HG02840 (cell line): ENCODE data around the gene ANKS6.
A peak's percentile ranks its signal among the peaks of the same experiment; 100 is the strongest.

Experiments used
- ATAC-seq: cut with Tn5 transposase; IDR thresholded peaks from one replicate; pipeline ENCODE4 v1.9.1; 2021; ENCODE audit warnings: mild to moderate bottlenecking, moderate library complexity, moderate number of reproducible peaks; ENCODE audit not compliant: unreplicated experiment, low FRiP score

The ANKS6 gene

GRCh38 chr9:98796364-98797101 is at the start of gene ANKS6:
Gene ANKS6, minus strand, starts transcription at chr9:98796555. Its CDS starts 64 bp downstream, at chr9:98796491.
- ATAC-seq, result peak; percentile 78

DNA sequence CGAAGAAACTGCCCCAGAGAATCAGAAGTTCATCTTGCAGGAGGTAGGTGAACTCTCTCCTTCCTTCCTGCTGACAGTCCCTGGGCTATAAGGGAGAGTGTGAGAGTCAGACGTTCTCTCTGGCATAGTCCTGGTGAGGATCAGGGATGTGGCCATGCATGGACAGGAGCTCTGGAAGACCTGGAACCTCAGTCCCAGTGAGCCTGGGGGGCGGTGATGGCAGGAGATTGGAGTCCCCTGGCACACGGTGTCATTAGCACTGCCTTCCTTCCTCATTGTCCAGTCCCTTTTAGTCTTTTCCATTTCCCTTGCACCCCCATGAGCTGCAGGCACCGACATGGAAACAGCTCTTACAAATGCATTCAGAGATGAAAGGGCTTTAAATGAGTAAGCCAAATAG is 49.7 kb upstream of the ANKS6 start:
- ATAC-seq, result no peak

- no peak for ATAC-seq
Observed at GRCh38 chr9:98842510-98842909, 46.2 kb upstream of the ANKS6 start.

- no peak for ATAC-seq
Observed at GRCh38 chr9:98839724-98840123, 43.4 kb upstream of the ANKS6 start.

DNA sequence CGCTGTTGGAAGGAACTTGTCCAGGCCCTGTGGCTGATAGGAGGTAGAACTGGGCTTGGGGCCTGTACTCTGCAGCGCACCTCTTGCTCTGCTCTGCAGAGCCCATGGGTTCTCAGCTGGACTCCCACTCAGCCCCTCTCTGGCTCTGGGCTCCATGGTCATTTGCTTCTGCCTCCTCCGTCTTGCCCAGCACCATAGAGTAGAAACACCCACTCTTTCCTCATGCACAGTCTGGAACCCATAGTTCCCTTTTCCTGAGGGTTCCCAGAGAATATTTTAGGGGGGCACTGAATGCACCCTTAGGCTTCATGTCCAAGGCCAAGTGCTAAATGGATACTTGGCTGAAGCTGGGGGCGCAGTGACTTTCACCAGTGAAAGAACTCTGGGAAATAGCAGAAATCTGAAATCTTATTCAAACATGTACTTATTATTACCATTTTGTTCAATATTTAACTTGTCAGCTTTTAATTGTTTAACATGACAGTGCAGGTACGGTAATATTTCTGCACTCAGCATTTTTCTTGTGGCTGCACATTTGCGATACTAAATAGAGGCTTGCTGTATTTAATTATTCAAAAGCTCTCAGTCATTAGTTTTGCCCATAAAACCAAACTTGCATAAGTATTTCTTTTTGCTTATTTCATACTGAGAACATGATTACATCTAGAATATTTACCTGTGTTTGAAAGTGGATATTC is 42.7 kb upstream of the ANKS6 start:
- no peak for ATAC-seq

DNA sequence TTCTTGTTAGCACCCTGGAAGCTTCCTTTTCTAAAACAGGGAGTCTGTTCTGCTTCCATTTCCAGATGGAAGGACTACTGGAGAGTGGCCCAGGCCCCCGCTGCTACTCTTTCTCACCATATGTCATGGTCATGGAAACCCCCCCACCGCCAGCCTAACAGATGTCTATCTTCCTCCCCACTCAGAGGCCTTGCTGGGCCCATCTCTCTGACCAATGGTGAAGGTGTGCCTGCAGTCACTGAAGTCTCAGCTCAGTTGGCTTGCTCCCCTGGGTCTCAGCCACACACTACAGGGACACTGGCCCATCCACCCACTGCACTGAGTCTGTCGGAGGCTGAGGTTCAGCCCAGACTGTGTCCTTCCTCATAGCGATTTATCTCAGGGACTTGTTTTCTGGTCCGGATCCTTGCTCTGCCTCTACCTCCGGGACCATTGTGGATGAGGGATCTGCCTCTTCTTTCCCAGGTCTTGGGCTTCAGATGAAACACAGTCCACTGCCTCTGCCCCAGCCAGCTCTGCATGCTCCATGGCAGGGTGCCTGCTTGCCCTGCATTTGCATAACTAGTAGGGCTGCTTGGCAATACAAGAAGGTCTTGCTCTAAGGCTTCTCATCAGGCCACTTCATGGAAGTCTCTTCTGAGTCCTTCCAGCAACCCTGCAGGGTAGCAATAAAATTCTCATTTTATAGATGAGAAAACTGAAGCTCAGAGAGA is 42.0 kb upstream of the ANKS6 start:
- ATAC-seq, result no peak

DNA sequence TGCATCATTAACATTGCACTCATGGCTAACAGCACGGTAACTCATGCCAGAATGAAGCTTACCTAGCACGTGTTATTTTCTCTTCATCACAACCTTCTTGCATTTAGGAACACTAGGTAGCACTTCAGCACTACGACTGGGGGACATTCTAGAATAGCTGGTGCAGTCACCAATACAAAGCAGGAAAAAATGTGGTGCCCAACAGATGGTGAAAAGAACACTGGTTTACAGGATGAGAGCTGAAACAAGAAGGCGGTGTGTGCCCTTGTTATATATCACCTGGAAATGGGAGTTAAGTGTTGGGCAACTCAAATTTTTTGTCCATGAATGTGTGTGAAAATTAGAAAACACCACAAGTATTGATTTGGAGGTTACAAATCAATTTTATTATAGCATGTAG is 41.2 kb upstream of the ANKS6 start:
- no peak for ATAC-seq

DNA sequence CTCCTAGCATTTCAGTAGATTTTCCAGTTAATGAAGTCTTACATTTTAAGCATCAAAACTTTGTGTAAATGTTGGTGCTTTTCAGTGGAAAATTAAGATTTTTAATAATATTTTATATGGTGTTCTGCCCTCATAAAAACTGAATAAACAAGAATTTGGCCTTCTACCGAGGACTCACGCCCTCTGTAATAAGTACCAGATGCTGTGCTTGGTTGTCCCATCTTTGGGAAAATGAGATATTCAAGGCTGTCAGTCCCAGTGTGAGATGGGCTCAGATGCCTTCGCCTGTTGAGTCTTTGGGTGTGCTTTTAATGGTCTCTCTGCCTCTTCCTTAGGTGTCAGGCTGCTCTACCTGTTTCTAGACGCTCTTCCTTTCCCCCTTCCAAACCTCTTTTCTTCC is 39.9 kb upstream of the ANKS6 start:
- ATAC-seq, result no peak

DNA sequence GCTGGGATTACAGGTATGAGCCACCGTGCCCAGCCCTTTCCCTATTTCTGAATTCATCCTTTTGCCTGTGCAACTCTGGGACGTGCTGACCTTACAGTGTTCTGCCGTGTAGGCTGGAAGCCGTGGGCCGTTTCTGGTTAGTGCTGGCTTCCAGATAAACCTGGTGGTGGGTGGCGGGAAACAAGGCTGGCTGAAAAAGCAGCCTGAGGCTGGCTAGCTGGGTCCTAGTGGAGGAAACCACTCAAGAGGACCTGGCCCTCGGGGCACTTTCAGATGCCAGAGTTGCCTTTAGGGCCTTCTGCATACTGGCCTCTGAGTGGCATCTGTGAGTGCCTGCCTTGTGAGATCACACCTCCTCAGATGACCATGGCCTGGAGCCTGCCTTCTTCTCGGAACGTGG is 38.0 kb upstream of the ANKS6 start:
- ATAC-seq, result no peak

DNA sequence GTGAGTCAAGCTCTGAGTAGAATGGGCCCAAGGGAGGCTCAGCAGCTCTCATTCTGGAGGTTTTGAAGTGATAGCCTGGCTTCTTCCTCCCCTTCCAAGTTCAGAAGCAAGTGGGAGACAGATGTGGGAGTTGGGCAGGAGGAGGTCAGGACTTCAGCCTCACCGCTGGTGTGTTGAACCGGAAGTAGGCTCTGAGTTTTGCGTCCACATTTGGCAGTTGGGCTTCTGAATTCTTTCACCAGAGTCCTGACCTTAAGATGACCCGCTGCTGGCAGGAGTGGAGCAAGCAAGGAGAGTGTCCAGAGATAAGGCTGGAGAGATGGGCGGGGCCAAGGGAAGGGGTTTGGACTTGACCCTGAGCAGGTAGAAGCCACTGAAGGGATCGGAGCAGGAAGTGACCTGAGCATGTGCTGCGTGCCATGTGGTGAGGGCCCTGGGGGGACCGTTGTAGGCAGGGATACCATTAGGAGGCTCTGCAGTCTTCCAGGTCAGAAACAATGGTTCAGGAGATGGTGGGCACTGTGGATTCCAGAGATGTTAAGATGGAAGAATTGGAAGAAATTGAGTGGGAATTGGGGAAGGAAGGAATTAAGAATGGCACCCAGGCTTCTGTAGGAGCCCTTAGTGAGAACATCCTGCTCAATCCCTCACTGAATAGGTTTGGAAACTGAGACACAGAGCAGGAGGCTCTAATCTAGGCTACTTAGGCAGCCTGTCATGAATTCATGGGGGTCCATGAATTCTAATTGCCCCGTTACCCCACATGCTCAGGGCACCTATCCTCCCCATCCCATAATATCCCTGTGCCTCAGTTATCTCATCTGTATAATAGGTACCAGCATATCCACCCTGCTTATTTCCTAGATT is 37.0 kb upstream of the ANKS6 start:
- no peak for ATAC-seq

DNA sequence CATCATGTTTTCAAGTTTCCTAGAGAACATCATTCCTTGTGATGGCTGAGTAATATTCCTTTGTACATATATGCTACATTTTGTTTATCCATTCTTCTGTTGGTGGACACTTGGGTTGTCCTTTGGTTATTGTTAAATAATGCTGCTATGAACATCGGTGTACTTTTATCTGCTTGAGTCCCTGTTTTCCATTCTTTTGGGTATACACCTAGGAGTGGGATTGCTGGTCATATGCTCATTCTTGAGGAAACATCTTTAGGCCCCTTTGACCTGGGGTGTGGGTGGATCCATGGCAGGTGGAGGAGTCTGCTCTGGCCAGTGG is 36.4 kb upstream of the ANKS6 start:
- ATAC-seq, result no peak

DNA sequence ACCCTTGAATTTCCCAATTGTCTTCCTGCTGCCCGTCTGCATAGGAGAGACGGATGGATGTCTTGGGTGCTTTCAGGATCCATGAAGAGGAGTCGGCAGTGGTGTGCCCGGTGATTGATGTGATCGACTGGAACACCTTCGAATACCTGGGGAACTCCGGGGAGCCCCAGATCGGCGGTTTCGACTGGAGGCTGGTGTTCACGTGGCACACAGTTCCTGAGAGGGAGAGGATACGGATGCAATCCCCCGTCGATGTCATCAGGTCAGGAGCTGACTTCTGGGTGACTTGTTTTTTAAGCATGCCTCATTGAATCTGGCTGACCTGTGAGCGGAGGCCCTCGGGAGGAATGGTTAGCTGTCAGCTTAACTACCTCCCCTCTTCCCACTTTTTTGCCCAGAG is 35.3 kb upstream of the ANKS6 start:
- no peak for ATAC-seq

GRCh38 chr9:98830554-98830953 is 34.2 kb upstream of the ANKS6 start:
- no peak for ATAC-seq

DNA sequence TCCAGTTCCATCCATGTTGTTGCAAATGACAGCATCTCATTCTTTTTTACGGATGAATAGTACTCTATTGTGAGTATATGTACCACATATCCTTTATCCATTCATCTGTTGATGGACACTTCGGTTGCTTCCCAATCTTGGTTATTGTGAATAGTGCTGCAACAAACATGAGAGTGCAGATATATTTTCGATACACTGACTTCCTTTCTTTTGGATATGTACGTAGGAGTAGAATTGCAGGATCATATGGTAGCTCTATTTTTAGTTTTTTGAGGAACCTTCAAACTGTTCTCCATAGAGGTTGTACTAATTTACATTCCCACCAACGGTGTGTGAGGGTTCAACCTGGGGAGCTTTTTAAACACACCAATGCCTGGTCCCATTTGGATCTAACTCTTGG is 33.4 kb upstream of the ANKS6 start:
- no peak for ATAC-seq

GRCh38 chr9:98826716-98827115 is 30.4 kb upstream of the ANKS6 start:
- no peak for ATAC-seq

GRCh38 chr9:98825414-98825813 is 29.1 kb upstream of the ANKS6 start:
- no peak for ATAC-seq

GRCh38 chr9:98823666-98824334 is 27.4 kb upstream of the ANKS6 start:
- no peak for ATAC-seq

DNA sequence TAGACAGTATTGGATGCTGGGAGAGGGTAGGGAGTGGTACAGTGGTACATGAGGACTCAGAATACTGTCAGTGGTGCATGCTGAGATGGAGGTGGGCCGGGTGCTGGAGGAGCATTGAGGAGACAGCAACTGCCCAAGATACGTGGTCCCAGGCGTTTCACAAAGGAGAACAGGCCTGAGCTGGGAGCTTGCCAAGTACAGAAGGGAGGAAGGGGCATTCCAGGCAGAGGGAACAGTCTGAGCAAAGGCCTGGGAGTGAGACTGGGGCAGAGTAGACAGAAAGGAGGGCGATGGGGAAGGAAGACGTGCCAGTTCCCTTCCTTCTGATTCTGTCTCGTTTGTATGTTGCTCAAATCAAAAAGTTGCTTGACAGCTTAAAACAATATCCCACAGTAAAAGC is 26.3 kb upstream of the ANKS6 start:
- no peak for ATAC-seq

- no peak for ATAC-seq
Observed at GRCh38 chr9:98821831-98822230, 25.5 kb upstream of the ANKS6 start.

DNA sequence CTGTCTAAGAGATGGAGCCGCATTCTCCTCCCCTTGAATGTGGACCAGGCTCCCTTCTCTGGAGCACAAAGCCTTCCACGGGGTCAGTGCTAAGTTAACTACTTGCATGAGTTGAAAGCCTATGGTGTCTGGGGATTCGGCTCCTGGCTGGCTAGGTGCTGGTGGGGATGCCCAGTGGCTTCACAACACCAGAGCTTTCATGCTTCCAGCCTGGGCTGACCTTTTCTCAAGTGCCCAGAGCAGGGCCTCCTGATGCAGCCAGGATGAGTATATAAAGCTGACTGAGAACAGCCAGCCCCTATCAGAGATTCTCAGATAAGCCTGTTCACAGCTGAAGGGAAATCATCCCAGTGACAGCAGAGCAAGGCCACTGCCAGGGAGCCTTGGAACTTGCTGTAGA is 22.9 kb upstream of the ANKS6 start:
- ATAC-seq, result no peak
